K562 (cell line): Measurements from ENCODE around the gene SNRPF. TPM values are rescaled to one million over a fixed set of nuclear protein-coding genes. Genes with fewer than 3 reads are reported as not detected.
A peak's percentile ranks its signal among the peaks of the same experiment; 100 is the strongest.

Experiments
- ATAC-seq: fragments of 200-7000 bp; cut with Tn5 transposase; 3 replicates; pipeline ENCODE4 v1.9.1; 2020; ENCODE audit warnings: moderate library complexity
- BruUV-seq: library from RNA; stranded (reverse); fragments of 400-500 nt; replicated peaks from 2 replicates; lab custom pipeline; 2021; lab: Mats Ljungman, UMichigan
- CTCF ChIA-PET: fragments of 300-600 bp; formaldehyde crosslinking; extraction: SDS; loops from one replicate; lab custom pipeline; 2021; ENCODE audit warnings: low intra/inter-chr PET ratio; lab: Yijun Ruan, JAX
- POLR2A ChIA-PET: fragments of 300-600, 350-650 bp; sonication (Branson Sonifier 250); formaldehyde crosslinking; extraction: SDS; loops from one replicate; lab custom pipeline; 2021; ENCODE audit warnings: antibody characterized with exemption, inconsistent platforms; lab: Yijun Ruan, JAX
- DNase-seq, 4 experiments: peaks; one replicate each; pipeline versions ENCODE4 v3.0.0 to v3.0.0-alpha.2; 2011 to 2018; ENCODE audit warnings: low spot score in 3 of 4, mixed read lengths in 3 of 4; ENCODE audit errors: extremely low read depth in 1 of 4
- FAIRE-seq: peaks from 2 replicates; lab custom pipeline; 2011; peaks lifted over from hg19 to GRCh38; lab: Jason Lieb, UNC
- H2AFZ ChIP-seq: 2 replicates; pipeline ENCODE4 v1.6.0; 2011; ENCODE audit warnings: low read depth, low read length, control low read depth, inconsistent platforms
- H3K27ac ChIP-seq: fragments of 200-600 bp; 3 replicates; pipeline ENCODE4 v1.8.0; 2011; ENCODE audit warnings: low read depth, mild to moderate bottlenecking, control low read depth, inconsistent platforms, low read length, moderate library complexity, mixed read lengths; ENCODE audit errors: extremely low read depth
- H3K27me3 ChIP-seq, 2 experiments: fragments of 300-600 bp in 1 of 2; 2 replicates in 1 of 2; 3 replicates in 1 of 2; pipeline versions ENCODE4 v1.6.0 to v1.8.0; 2011; ENCODE audit warnings: inconsistent platforms in 2 of 2, low read length in 2 of 2, mild to moderate bottlenecking in 1 of 2, mixed read lengths in 1 of 2, moderate library complexity in 1 of 2; ENCODE audit not compliant: control insufficient read depth in 2 of 2, insufficient read depth in 2 of 2
- H3K36me3 ChIP-seq: fragments of 300-600 bp; 3 replicates; pipeline ENCODE4 v1.8.0; 2011; ENCODE audit warnings: mild to moderate bottlenecking, low read length, inconsistent platforms; ENCODE audit not compliant: control insufficient read depth, insufficient read depth
- H3K4me1 ChIP-seq, 2 experiments: fragments of 200-600 bp in 1 of 2; replicated peaks in 1 of 2; 2 replicates in 1 of 2; 3 replicates in 1 of 2; pipeline versions ENCODE4 v1.5.1 to v1.8.0; 2011; ENCODE audit warnings: inconsistent platforms in 2 of 2, low read length in 2 of 2, mild to moderate bottlenecking in 1 of 2, mixed read lengths in 1 of 2, moderate library complexity in 1 of 2; ENCODE audit not compliant: control insufficient read depth in 2 of 2, insufficient read depth in 2 of 2
- H3K4me2 ChIP-seq: 2 replicates; pipeline ENCODE4 v1.6.1; 2011; ENCODE audit warnings: low read length, control low read depth, inconsistent platforms, mixed read lengths; ENCODE audit not compliant: insufficient read depth
- H3K4me3 ChIP-seq: fragments of 200-600 bp; sonication (generic), shearing (Covaris generic); 2 replicates; pipeline ENCODE4 v1.5.1; 2016; ENCODE audit warnings: control low read depth, inconsistent platforms
- H3K79me2 ChIP-seq: fragments of 200-600 bp; 3 replicates; pipeline ENCODE4 v1.8.0; 2011; ENCODE audit warnings: low read length, inconsistent platforms; ENCODE audit not compliant: control insufficient read depth, insufficient read depth
- H3K9ac ChIP-seq, 2 experiments: 2 replicates each; pipeline versions ENCODE4 v1.6.0 to v1.6.1; 2011; ENCODE audit warnings: low read depth in 2 of 2, low read length in 2 of 2, control low read depth in 1 of 2, inconsistent platforms in 1 of 2, mild to moderate bottlenecking in 1 of 2, mixed read lengths in 1 of 2; ENCODE audit not compliant: insufficient read depth in 1 of 2
- H3K9me1 ChIP-seq: one replicate; pipeline ENCODE4 v1.6.0; 2011; ENCODE audit warnings: inconsistent platforms, mild to moderate bottlenecking, low read length, moderate library complexity; ENCODE audit not compliant: control insufficient read depth, insufficient read depth
- H3K9me3 ChIP-seq: replicated peaks from 2 replicates; pipeline ENCODE4 v1.5.1; 2011; ENCODE audit warnings: low read depth, low read length, inconsistent platforms; ENCODE audit not compliant: control insufficient read depth, insufficient read depth
- H4K20me1 ChIP-seq: replicated peaks from 2 replicates; pipeline ENCODE4 v1.6.1; 2011; ENCODE audit warnings: low read length, inconsistent platforms, mixed read lengths; ENCODE audit not compliant: control insufficient read depth, insufficient read depth
- ATF1 ChIP-seq, 2 experiments: fragments of 450-650 bp in 1 of 2; IDR thresholded peaks; 2 replicates each; pipeline ENCODE4 v1.6.1; 2016; ENCODE audit warnings: missing compliant biosample characterization in 1 of 2, missing genetic modification characterization in 1 of 2
- CHD1 ChIP-seq: fragments of 200-600 bp; sonication (generic); IDR thresholded peaks from one replicate; pipeline ENCODE4 v1.6.1; 2012; ENCODE audit warnings: mild to moderate bottlenecking, moderate library complexity, low read length, inconsistent platforms
- DACH1 ChIP-seq: fragments of 450-650 bp; IDR thresholded peaks from 2 replicates; pipeline ENCODE4 v1.6.1; 2018; ENCODE audit not compliant: partially characterized antibody
- MEF2D ChIP-seq: conservative IDR thresholded peaks from 2 replicates; pipeline ENCODE4 v1.6.1; 2016; ENCODE audit warnings: low read depth, missing genetic modification characterization, missing compliant biosample characterization
- U2AF1 ChIP-seq: fragments of 200-400 bp; formaldehyde crosslinking; optimal IDR thresholded peaks from 2 replicates; pipeline ENCODE3; 2017; ENCODE audit warnings: mild to moderate bottlenecking, low read depth, low read length, moderate library complexity
- ZSCAN29 ChIP-seq: fragments of 450-650 bp; IDR thresholded peaks from 2 replicates; pipeline ENCODE4 v1.6.1; 2017
- WGBS: fragments of 100-300 bp; shearing (Covaris generic); methylation state at CpG from one replicate; pipeline ENCODE4 v1.1.6; 2016; ENCODE audit warnings: low coverage, mixed read lengths; ENCODE audit not compliant: insufficient coverage; ENCODE audit errors: missing lambda C conversion rate; 5-methylcytosine and 5-hydroxymethylcytosine counted together
- in situ Hi-C: fragments of 300-500 bp; cut with MboI; formaldehyde crosslinking; loops from 4 replicates; pipeline ENCODE4 v1.15.0; 2018; ENCODE audit warnings: inconsistent platforms, mixed read lengths
- intact Hi-C: fragments of 100-400 bp; cut with micrococcal nuclease; formaldehyde crosslinking; loops from 2 replicates; pipeline ENCODE4 v1.14.2; 2022
- polyA plus RNA-seq, 8 experiments: library from polyadenylated mRNA; depleted of rRNA in 4 of 8; stranded (reverse) in 5 of 8; unstranded in 3 of 8; fragments of >200 nt; fragmentation: Nextera tagmentation in 2 of 8; fragmentation: Illumina TruSeq in 1 of 8; extraction: Ambion mirVana in 2 of 8; extraction: Trizol in 1 of 8; gene quantifications; 2 replicates each; pipeline versions ENCODE4 v1.2.1 to v1.2.3, GENCODE V29; 2011 to 2014; ENCODE audit warnings: inconsistent platforms in 1 of 8, missing spikeins in 1 of 8
- total RNA-seq, 7 experiments: library from RNA; depleted of rRNA in 6 of 7; stranded (reverse); fragments of >200 nt in 6 of 7; fragmentation: Illumina TruSeq in 2 of 7; extraction: Trizol in 2 of 7; gene quantifications; 2 replicates each; pipeline versions ENCODE4 v1.2.1 to v1.2.3, GENCODE V29; 2011 to 2021; ENCODE audit warnings: low replicate concordance in 1 of 7
- TF ChIP-seq, protein P1 (sequence below): fragments of 250-450 bp; sonication (Bioruptor Pico); IDR thresholded peaks from 2 replicates; pipeline ENCODE4 v1.4.0; 2020; ENCODE audit warnings: mild to moderate bottlenecking, moderate library complexity
- TF ChIP-seq, protein P2 (sequence below): fragments of 250-450 bp; sonication (Bioruptor Pico); IDR thresholded peaks from 2 replicates; pipeline ENCODE4 v1.5.0; 2021

The SNRPF gene
- total and polyA plus RNA-seq, 9 of the 15 experiments (the other 6 are each of a cell fraction or from before 2014, with no cell fraction given), result 37.9 to 205 (median 93.6) TPM

DNA sequence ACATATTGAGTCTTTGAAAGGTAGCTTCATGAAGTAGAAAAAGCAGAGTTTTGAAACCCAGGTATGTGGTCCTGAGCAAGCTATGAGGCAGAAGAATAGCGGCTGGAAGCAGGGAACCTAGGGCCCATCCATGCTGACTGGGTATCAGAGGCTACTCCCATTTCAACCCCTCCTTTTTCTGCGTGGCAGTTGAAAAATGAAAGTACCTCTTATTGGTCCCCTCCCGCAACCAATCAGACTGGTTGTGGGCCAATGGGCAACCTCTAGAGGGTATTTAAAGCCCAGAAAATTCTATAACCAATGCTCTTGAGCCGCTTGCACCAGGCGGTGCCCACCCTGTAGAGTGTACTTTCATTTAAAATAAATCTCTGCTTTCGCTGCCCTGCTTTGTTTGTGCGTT, 1.6 kb upstream of the SNRPF start:
- ChIA-PET POLR2A (no interaction called here), CTCF (no interaction called here)
- TF ChIP-seq, protein P1, sequence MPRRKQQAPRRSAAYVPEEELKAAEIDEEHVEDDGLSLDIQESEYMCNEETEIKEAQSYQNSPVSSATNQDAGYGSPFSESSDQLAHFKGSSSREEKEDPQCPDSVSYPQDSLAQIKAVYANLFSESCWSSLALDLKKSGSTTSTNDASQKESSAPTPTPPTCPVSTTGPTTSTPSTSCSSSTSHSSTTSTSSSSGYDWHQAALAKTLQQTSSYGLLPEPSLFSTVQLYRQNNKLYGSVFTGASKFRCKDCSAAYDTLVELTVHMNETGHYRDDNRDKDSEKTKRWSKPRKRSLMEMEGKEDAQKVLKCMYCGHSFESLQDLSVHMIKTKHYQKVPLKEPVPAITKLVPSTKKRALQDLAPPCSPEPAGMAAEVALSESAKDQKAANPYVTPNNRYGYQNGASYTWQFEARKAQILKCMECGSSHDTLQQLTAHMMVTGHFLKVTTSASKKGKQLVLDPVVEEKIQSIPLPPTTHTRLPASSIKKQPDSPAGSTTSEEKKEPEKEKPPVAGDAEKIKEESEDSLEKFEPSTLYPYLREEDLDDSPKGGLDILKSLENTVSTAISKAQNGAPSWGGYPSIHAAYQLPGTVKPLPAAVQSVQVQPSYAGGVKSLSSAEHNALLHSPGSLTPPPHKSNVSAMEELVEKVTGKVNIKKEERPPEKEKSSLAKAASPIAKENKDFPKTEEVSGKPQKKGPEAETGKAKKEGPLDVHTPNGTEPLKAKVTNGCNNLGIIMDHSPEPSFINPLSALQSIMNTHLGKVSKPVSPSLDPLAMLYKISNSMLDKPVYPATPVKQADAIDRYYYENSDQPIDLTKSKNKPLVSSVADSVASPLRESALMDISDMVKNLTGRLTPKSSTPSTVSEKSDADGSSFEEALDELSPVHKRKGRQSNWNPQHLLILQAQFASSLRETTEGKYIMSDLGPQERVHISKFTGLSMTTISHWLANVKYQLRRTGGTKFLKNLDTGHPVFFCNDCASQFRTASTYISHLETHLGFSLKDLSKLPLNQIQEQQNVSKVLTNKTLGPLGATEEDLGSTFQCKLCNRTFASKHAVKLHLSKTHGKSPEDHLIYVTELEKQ, result no peak
- TF ChIP-seq, protein P2, sequence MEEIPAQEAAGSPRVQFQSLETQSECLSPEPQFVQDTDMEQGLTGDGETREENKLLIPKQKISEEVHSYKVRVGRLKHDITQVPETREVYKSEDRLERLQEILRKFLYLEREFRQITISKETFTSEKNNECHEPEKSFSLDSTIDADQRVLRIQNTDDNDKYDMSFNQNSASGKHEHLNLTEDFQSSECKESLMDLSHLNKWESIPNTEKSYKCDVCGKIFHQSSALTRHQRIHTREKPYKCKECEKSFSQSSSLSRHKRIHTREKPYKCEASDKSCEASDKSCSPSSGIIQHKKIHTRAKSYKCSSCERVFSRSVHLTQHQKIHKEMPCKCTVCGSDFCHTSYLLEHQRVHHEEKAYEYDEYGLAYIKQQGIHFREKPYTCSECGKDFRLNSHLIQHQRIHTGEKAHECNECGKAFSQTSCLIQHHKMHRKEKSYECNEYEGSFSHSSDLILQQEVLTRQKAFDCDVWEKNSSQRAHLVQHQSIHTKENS (CRISPR knock-in tag), result no peak
- no peak for TF ChIP-seq CHD1
- no peak for TF ChIP-seq MEF2D (tag)
- no peak for TF ChIP-seq U2AF1
- TF ChIP-seq ZSCAN29, result no peak
- TF ChIP-seq ATF1 (CRISPR knock-in tag; IDR thresholded peaks at IDR 0.05), result no peak
- TF ChIP-seq ATF1 (tag; IDR thresholded peaks at IDR 0.05), result no peak
- no peak for TF ChIP-seq DACH1
- H3K4me3 ChIP-seq, result no peak overlapping the region
- H3K9me3 ChIP-seq, result no peaks in the 10 kb centered on the region; the same call in 1 of the 2 replicates
- BruUV-seq, result no TSS peak
- intact Hi-C loops, result no loop called here
- peaks cover 21% of the 10 kb centered on the region for H3K36me3 ChIP-seq
- H3K9me1 ChIP-seq, result no peaks in the 10 kb centered on the region
- 0 out of 2 replicates have a peak overlapping the region, but pooled peaks have one; percentile 95 for H2AFZ ChIP-seq
- ATAC-seq, result no peak
- no peak for DNase-seq
- peaks cover 0 to 3% of the 10 kb centered on the region in 2 experiments; a peak in 3 of 5 replicates for H3K27me3 ChIP-seq
- H3K4me1 ChIP-seq, result peaks cover 0 to 7% of the 10 kb centered on the region in 2 experiments; a peak in 3 of 5 replicates
- H3K27ac ChIP-seq, result no peak overlapping the region
- H4K20me1 ChIP-seq, result no peaks in the 10 kb centered on the region
- peaks cover 37% of the 10 kb centered on the region for H3K79me2 ChIP-seq
- 73% methylated on average over 7 of the region's 7 CpGs for WGBS
- no peak overlapping the region for H3K9ac ChIP-seq
- no peak for FAIRE-seq
- H3K4me2 ChIP-seq, result no peak overlapping the region
- in situ Hi-C loops, result no loop called here
